ENCODE data around the gene NPSR1. TPM values are rescaled to one million over a fixed set of nuclear protein-coding genes. Genes with fewer than 3 reads are reported as not detected.

Gene NPSR1
- total RNA-seq, 1 donor from 2014 or later: not detected

GRCh38 chr7:34675749-34676374, 17.8 kb downstream of the NPSR1 start:
- H3K4me3 ChIP-seq (ENCODE audit: insufficient read depth, low read depth, low read length): no peak overlapping the region
- no peaks in the 10 kb centered on the region for H3K9me3 Mint-ChIP-seq (ENCODE audit: unreplicated experiment)
- H3K9ac ChIP-seq (ENCODE audit: low read length): no peak overlapping the region
- H3K27me3 ChIP-seq (ENCODE audit: insufficient read depth, low read length): no peaks in the 10 kb centered on the region
- H2AFZ ChIP-seq (ENCODE audit: low read depth, low read length): no peak overlapping the region
- H3K4me2 ChIP-seq (ENCODE audit: low read length): no peak overlapping the region
- H3K4me3 Mint-ChIP-seq (ENCODE audit: unreplicated experiment): no peak overlapping the region
- no peaks in the 10 kb centered on the region for H3K36me3 Mint-ChIP-seq (ENCODE audit: low read depth, unreplicated experiment)
- H3K4me1 ChIP-seq (ENCODE audit: insufficient read depth, low read length): no peaks in the 10 kb centered on the region
- H3K9me3 ChIP-seq (ENCODE audit: insufficient read depth, low read depth, low read length): no peaks in the 10 kb centered on the region
- TF ChIP-seq EZH2 (IDR thresholded peaks at IDR 0.05; ENCODE audit: insufficient read depth, low read length) (no peak), CTCF (IDR thresholded peaks at IDR 0.05; ENCODE audit: insufficient read depth, low read depth, low read length) (peak; percentile 62)
- no peaks in the 10 kb centered on the region for H3K36me3 ChIP-seq (ENCODE audit: insufficient read depth, low read length)
- H3K27me3 Mint-ChIP-seq (ENCODE audit: low read depth, unreplicated experiment): no peaks in the 10 kb centered on the region
- no peak overlapping the region for H3K27ac Mint-ChIP-seq (ENCODE audit: unreplicated experiment)
- DNase-seq (ENCODE audit: low read depth) (no peak), FAIRE-seq (no peak)
- H3K4me1 Mint-ChIP-seq (ENCODE audit: low read depth, unreplicated experiment): peaks cover 4% of the 10 kb centered on the region
- no peaks in the 10 kb centered on the region for H4K20me1 ChIP-seq (ENCODE audit: insufficient read depth, low read length)
- no peak overlapping the region for H3K27ac ChIP-seq (ENCODE audit: low read depth, low read length)
- no peaks in the 10 kb centered on the region for H3K79me2 ChIP-seq (ENCODE audit: insufficient read depth, low read length)

GRCh38 chr7:34677491-34677890, 19.5 kb downstream of the NPSR1 start:
- Histone ChIP-seq H2AFZ (ENCODE audit: low read depth, low read length) (no peak overlapping the region), H3K4me1 (ENCODE audit: insufficient read depth, low read length) (no peaks in the 10 kb centered on the region), H3K9ac (ENCODE audit: low read length) (no peak overlapping the region), H3K27ac (ENCODE audit: low read depth, low read length) (no peak overlapping the region), H3K4me2 (ENCODE audit: low read length) (no peak overlapping the region), H3K4me3 (ENCODE audit: insufficient read depth, low read depth, low read length) (no peak overlapping the region), H3K27me3 (ENCODE audit: insufficient read depth, low read length) (no peaks in the 10 kb centered on the region), H4K20me1 (ENCODE audit: insufficient read depth, low read length) (no peaks in the 10 kb centered on the region), H3K79me2 (ENCODE audit: insufficient read depth, low read length) (no peaks in the 10 kb centered on the region), H3K9me3 (ENCODE audit: insufficient read depth, low read depth, low read length) (no peaks in the 10 kb centered on the region), H3K36me3 (ENCODE audit: insufficient read depth, low read length) (no peaks in the 10 kb centered on the region)
- DNase-seq (ENCODE audit: low read depth) (no peak), FAIRE-seq (no peak)
- no peak overlapping the region for H3K4me3 Mint-ChIP-seq (ENCODE audit: unreplicated experiment)
- no peaks in the 10 kb centered on the region for H3K36me3 Mint-ChIP-seq (ENCODE audit: low read depth, unreplicated experiment)
- TF ChIP-seq EZH2 (IDR thresholded peaks at IDR 0.05; ENCODE audit: insufficient read depth, low read length): no peak
- TF ChIP-seq CTCF (IDR thresholded peaks at IDR 0.05; ENCODE audit: insufficient read depth, low read depth, low read length): no peak
- H3K9me3 Mint-ChIP-seq (ENCODE audit: unreplicated experiment): no peaks in the 10 kb centered on the region
- no peaks in the 10 kb centered on the region for H3K27me3 Mint-ChIP-seq (ENCODE audit: low read depth, unreplicated experiment)
- H3K27ac Mint-ChIP-seq (ENCODE audit: unreplicated experiment): no peak overlapping the region
- peaks cover 1% of the 10 kb centered on the region for H3K4me1 Mint-ChIP-seq (ENCODE audit: low read depth, unreplicated experiment)

- H3K27me3 ChIP-seq (ENCODE audit: insufficient read depth, low read length): no peaks in the 10 kb centered on the region
- Mint-ChIP-seq H3K4me3 (ENCODE audit: unreplicated experiment) (no peak overlapping the region), H3K27ac (ENCODE audit: unreplicated experiment) (no peak overlapping the region), H3K9me3 (ENCODE audit: unreplicated experiment) (no peaks in the 10 kb centered on the region), H3K36me3 (ENCODE audit: low read depth, unreplicated experiment) (no peaks in the 10 kb centered on the region), H3K4me1 (ENCODE audit: low read depth, unreplicated experiment) (no peaks in the 10 kb centered on the region), H3K27me3 (ENCODE audit: low read depth, unreplicated experiment) (no peaks in the 10 kb centered on the region)
- DNase-seq (ENCODE audit: low read depth) (no peak), FAIRE-seq (no peak)
- H3K4me2 ChIP-seq (ENCODE audit: low read length): no peak overlapping the region
- H3K9ac ChIP-seq (ENCODE audit: low read length): no peak overlapping the region
- H3K4me3 ChIP-seq (ENCODE audit: insufficient read depth, low read depth, low read length): no peak overlapping the region
- no peaks in the 10 kb centered on the region for H3K4me1 ChIP-seq (ENCODE audit: insufficient read depth, low read length)
- H3K79me2 ChIP-seq (ENCODE audit: insufficient read depth, low read length): no peaks in the 10 kb centered on the region
- TF ChIP-seq EZH2 (IDR thresholded peaks at IDR 0.05; ENCODE audit: insufficient read depth, low read length): no peak
- TF ChIP-seq CTCF (IDR thresholded peaks at IDR 0.05; ENCODE audit: insufficient read depth, low read depth, low read length): no peak
- no peaks in the 10 kb centered on the region for H4K20me1 ChIP-seq (ENCODE audit: insufficient read depth, low read length)
- no peak overlapping the region for H2AFZ ChIP-seq (ENCODE audit: low read depth, low read length)
- no peaks in the 10 kb centered on the region for H3K36me3 ChIP-seq (ENCODE audit: insufficient read depth, low read length)
- H3K9me3 ChIP-seq (ENCODE audit: insufficient read depth, low read depth, low read length): no peaks in the 10 kb centered on the region
- no peak overlapping the region for H3K27ac ChIP-seq (ENCODE audit: low read depth, low read length)
These were observed 29.5 kb downstream of the NPSR1 start for GRCh38 chr7:34687529-34687928.

All from astrocyte (in vitro differentiated cells and primary cell).